ENCODE measurements around the gene KDM3B.

The KDM3B gene

DNA sequence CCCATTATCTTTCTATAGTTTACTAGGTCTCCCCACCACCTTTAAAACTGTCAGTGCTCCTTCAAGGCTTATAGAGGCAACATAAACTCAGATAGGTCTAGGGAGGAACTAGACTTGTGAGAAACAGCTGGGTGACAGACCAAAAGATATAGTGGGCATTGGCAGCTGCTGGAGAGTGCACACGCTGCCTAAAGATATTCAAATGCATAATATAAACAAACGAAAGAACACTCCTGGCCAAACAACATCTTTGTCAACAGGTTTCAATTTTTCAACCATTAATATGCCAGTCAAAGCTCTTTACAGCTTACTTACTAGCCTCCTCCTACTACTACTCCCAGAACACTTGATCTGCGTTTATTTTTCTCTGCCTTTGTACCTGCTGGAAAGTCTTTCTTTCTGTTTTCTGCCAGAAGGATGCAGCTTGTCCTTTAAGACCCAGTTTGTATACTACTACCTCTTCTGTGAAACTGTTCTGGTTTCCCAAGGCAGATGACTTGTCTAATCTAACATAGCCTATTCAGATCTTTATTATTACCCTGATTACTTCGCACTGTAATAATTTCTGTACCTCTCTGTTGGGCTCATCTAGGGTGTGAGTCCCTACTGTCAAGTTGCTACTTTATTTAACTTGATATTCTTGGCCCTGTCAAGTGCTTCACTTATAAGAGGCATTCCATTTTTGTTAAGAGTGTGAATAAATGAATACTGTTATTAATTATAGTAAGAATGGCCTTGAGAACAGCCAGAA, 14.3 kb downstream of the KDM3B start:
- no peak overlapping the region for H3K4me3 ChIP-seq (ENCODE audit: low read length)
- H2AFZ ChIP-seq (ENCODE audit: low read length), result no peak overlapping the region
- H3K79me2 ChIP-seq (ENCODE audit: low read length), result peaks cover 95% of the 10 kb centered on the region
- H3K36me3 ChIP-seq (replicated peaks; ENCODE audit: insufficient read depth, low read length), result no peaks in the 10 kb centered on the region
- 0 out of 2 replicates have a peak, but pooled peaks cover 3% of the 10 kb centered on the region for H3F3A ChIP-seq (ENCODE audit: insufficient read depth, low read length)
- no peak overlapping the region for H3K9ac ChIP-seq (ENCODE audit: low read length)
- H3K4me2 ChIP-seq (ENCODE audit: low read depth, low read length), result no peak overlapping the region
- H3K9me2 ChIP-seq (replicated peaks; ENCODE audit: insufficient read depth, low read length), result no peaks in the 10 kb centered on the region
- TF ChIP-seq EZH2phosphoT487 (IDR thresholded peaks at IDR 0.05; ENCODE audit: low read length), result no peak
- TF ChIP-seq EZH2 (optimal IDR thresholded peaks at IDR 0.05; ENCODE audit: low read depth, low read length), result no peak
- TF ChIP-seq CTCF (IDR thresholded peaks at IDR 0.05; ENCODE audit: low read length), result no peak
- H3K27me3 ChIP-seq (replicated peaks; ENCODE audit: insufficient read depth, low read length), result no peaks in the 10 kb centered on the region
- H4K20me1 ChIP-seq (ENCODE audit: insufficient read depth, low read length), result peaks cover 22% of the 10 kb centered on the region; the same call in 1 of the 2 replicates
- DNase-seq, result no peak
- H3K4me1 ChIP-seq (ENCODE audit: low read length), result no peaks in the 10 kb centered on the region
- H3K27ac ChIP-seq (ENCODE audit: low read length), result no peak overlapping the region
- no peaks in the 10 kb centered on the region for H3K9me3 ChIP-seq (replicated peaks; ENCODE audit: insufficient read depth, low read length)

DNA sequence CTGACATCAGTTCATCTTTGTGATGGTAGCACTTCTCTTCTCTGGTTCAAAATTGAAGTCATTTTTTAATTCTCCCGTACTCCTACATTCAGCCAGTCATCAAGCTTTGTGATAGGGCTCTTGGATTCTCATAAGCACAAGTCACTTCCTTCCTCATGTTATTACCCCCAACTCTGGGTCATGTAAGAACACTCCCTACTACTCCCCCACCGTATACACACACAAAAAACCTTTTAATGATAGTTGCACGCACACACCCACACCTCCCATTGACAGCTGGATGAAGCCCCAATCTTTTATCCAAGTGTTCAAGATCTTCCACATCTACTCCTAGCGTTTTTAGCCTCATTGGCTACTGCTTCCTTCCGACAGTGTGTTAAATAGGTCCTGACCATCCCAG, 16.8 kb downstream of the KDM3B start:
- H3K79me2 ChIP-seq (ENCODE audit: low read length), result peaks cover 89% of the 10 kb centered on the region
- no peak overlapping the region for H3K4me2 ChIP-seq (ENCODE audit: low read depth, low read length)
- H3K9ac ChIP-seq (ENCODE audit: low read length), result no peak overlapping the region
- H3K9me2 ChIP-seq (replicated peaks; ENCODE audit: insufficient read depth, low read length), result no peaks in the 10 kb centered on the region
- no peak for DNase-seq
- peaks cover 22% of the 10 kb centered on the region; the same call in 1 of the 2 replicates for H4K20me1 ChIP-seq (ENCODE audit: insufficient read depth, low read length)
- no peaks in the 10 kb centered on the region for H3K36me3 ChIP-seq (replicated peaks; ENCODE audit: insufficient read depth, low read length)
- H3K4me3 ChIP-seq (ENCODE audit: low read length), result no peak overlapping the region
- TF ChIP-seq EZH2phosphoT487 (IDR thresholded peaks at IDR 0.05; ENCODE audit: low read length) (no peak), CTCF (IDR thresholded peaks at IDR 0.05; ENCODE audit: low read length) (no peak), EZH2 (optimal IDR thresholded peaks at IDR 0.05; ENCODE audit: low read depth, low read length) (no peak)
- H3F3A ChIP-seq (ENCODE audit: insufficient read depth, low read length), result 0 out of 2 replicates have a peak, but pooled peaks cover 3% of the 10 kb centered on the region
- H3K27me3 ChIP-seq (replicated peaks; ENCODE audit: insufficient read depth, low read length), result no peaks in the 10 kb centered on the region
- H3K9me3 ChIP-seq (replicated peaks; ENCODE audit: insufficient read depth, low read length), result no peaks in the 10 kb centered on the region
- no peaks in the 10 kb centered on the region for H3K4me1 ChIP-seq (ENCODE audit: low read length)
- H3K27ac ChIP-seq (ENCODE audit: low read length), result no peak overlapping the region
- no peak overlapping the region for H2AFZ ChIP-seq (ENCODE audit: low read length)

DNA sequence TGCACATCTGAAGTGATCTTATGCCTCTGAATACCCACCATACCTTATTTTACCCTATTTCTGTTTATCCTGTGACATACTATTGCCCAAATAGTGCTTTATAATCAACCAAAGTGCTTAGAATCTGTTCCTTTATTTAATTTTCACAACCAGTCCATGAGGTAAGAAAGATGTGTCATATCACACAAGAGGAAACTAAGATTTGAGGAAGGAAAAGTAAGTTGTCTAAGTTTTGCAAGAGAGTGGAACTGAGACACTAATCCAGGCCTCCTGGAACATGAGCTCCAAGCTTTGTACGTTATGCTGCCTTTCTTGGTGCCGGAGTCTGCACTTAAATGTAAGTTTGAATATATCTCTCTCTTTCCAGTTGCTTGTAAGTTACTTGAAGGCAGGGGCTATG, 17.2 kb downstream of the KDM3B start:
- Histone ChIP-seq H3K9me3 (replicated peaks; ENCODE audit: insufficient read depth, low read length) (no peaks in the 10 kb centered on the region), H3K27ac (ENCODE audit: low read length) (no peak overlapping the region), H4K20me1 (ENCODE audit: insufficient read depth, low read length) (peaks cover 22% of the 10 kb centered on the region; the same call in 1 of the 2 replicates), H3K4me2 (ENCODE audit: low read depth, low read length) (no peak overlapping the region), H3K36me3 (replicated peaks; ENCODE audit: insufficient read depth, low read length) (no peaks in the 10 kb centered on the region), H3K9me2 (replicated peaks; ENCODE audit: insufficient read depth, low read length) (no peaks in the 10 kb centered on the region), H3K4me1 (ENCODE audit: low read length) (no peaks in the 10 kb centered on the region), H3K9ac (ENCODE audit: low read length) (no peak overlapping the region), H3K4me3 (ENCODE audit: low read length) (no peak overlapping the region), H3K79me2 (ENCODE audit: low read length) (peaks cover 85% of the 10 kb centered on the region), H3F3A (ENCODE audit: insufficient read depth, low read length) (0 out of 2 replicates have a peak, but pooled peaks cover 3% of the 10 kb centered on the region), H2AFZ (ENCODE audit: low read length) (no peak overlapping the region), H3K27me3 (replicated peaks; ENCODE audit: insufficient read depth, low read length) (no peaks in the 10 kb centered on the region)
- TF ChIP-seq EZH2phosphoT487 (IDR thresholded peaks at IDR 0.05; ENCODE audit: low read length) (no peak), CTCF (IDR thresholded peaks at IDR 0.05; ENCODE audit: low read length) (no peak), EZH2 (optimal IDR thresholded peaks at IDR 0.05; ENCODE audit: low read depth, low read length) (no peak)
- DNase-seq, result no peak
